OCI-LY3 (cell line): ENCODE measurements around the gene COL24A1.

Experiments used
- H2AFZ ChIP-seq: fragments of 200-600, 300-600 bp; shearing (Covaris generic); 2 replicates; pipeline ENCODE4 v1.6.0; 2014; ENCODE audit warnings: antibody characterized with exemption, low read depth, low read length
- H3K27ac ChIP-seq: fragments of 200-600, 300-600 bp; sonication (generic); 2 replicates; pipeline ENCODE4 v1.5.1; 2014; ENCODE audit warnings: mild to moderate bottlenecking, low read length, moderate library complexity, mixed read lengths
- H3K27me3 ChIP-seq: fragments of 200-600, 300-600 bp; sonication (generic); 2 replicates; pipeline ENCODE4 v1.6.1; 2014; ENCODE audit warnings: low read depth, low read length, mixed read lengths
- H3K36me3 ChIP-seq: fragments of 200-600, 300-600 bp; sonication (generic); replicated peaks from 2 replicates; pipeline ENCODE3; 2014; ENCODE audit warnings: low read depth, low read length, mixed read lengths
- H3K4me1 ChIP-seq: fragments of 300-600, 200-600 bp; sonication (generic); 2 replicates; pipeline ENCODE4 v1.6.1; 2014; ENCODE audit warnings: low read length, mixed read lengths
- H3K4me2 ChIP-seq: fragments of 200-600, 300-600 bp; sonication (generic); 2 replicates; pipeline ENCODE4 v1.6.1; 2014; ENCODE audit warnings: low read length, mixed read lengths
- H3K4me3 ChIP-seq: fragments of 300-600, 200-600 bp; sonication (generic); 2 replicates; pipeline ENCODE4 v1.5.1; 2014; ENCODE audit warnings: antibody characterized with exemption, mild to moderate bottlenecking, low read length, moderate library complexity
- H3K79me2 ChIP-seq: fragments of 300-600, 200-600 bp; shearing (Covaris generic); 2 replicates; pipeline ENCODE4 v1.6.1; 2014; ENCODE audit warnings: mild to moderate bottlenecking, low read length, mixed read lengths
- H3K9ac ChIP-seq: fragments of 300-600, 200-600 bp; shearing (Covaris generic); 2 replicates; pipeline ENCODE4 v1.6.0; 2014; ENCODE audit warnings: mild to moderate bottlenecking, low read length, moderate library complexity
- H3K9me3 ChIP-seq: fragments of 200-600, 300-600 bp; shearing (Covaris generic); 2 replicates; pipeline ENCODE4 v1.6.1; 2014; ENCODE audit warnings: low read length, mixed read lengths; ENCODE audit not compliant: insufficient read depth
- H4K20me1 ChIP-seq: fragments of 200-600, 300-600 bp; sonication (generic); 2 replicates; pipeline ENCODE4 v1.6.1; 2016; ENCODE audit warnings: low read length, mixed read lengths; ENCODE audit not compliant: insufficient read depth
- CTCF ChIP-seq: fragments of 200-600, 300-600 bp; sonication (generic); IDR thresholded peaks from 2 replicates; pipeline ENCODE4 v1.5.1; 2014; ENCODE audit warnings: antibody characterized with exemption, low read length, low read depth
- EZH2phosphoT487 ChIP-seq: fragments of 200-600 bp; shearing (Covaris generic); IDR thresholded peaks from 2 replicates; pipeline ENCODE4 v1.6.1; 2018; ENCODE audit warnings: antibody characterized with exemption, mixed run types, low read depth

The COL24A1 gene

GRCh38 chr1:85830837-85831236 lies 325.7 kb downstream of the COL24A1 start:
- Histone ChIP-seq H3K4me1 (no peaks in the 10 kb centered on the region), H3K27me3 (no peaks in the 10 kb centered on the region), H3K4me3 (no peak overlapping the region), H2AFZ (no peak overlapping the region), H3K27ac (no peak overlapping the region), H3K4me2 (no peak overlapping the region), H3K9ac (no peak overlapping the region), H3K79me2 (no peaks in the 10 kb centered on the region), H3K9me3 (no peaks in the 10 kb centered on the region), H3K36me3 (no peaks in the 10 kb centered on the region), H4K20me1 (no peaks in the 10 kb centered on the region)
- no peak for TF ChIP-seq CTCF
- TF ChIP-seq EZH2phosphoT487: no peak

- H3K36me3 ChIP-seq: no peaks in the 10 kb centered on the region
- H3K9me3 ChIP-seq: no peaks in the 10 kb centered on the region
- H3K4me2 ChIP-seq: no peak overlapping the region
- H3K27ac ChIP-seq: no peak overlapping the region
- H3K79me2 ChIP-seq: no peaks in the 10 kb centered on the region
- H3K4me1 ChIP-seq: no peaks in the 10 kb centered on the region
- H3K27me3 ChIP-seq: no peaks in the 10 kb centered on the region
- H3K9ac ChIP-seq: no peak overlapping the region
- H4K20me1 ChIP-seq: no peaks in the 10 kb centered on the region
- no peak overlapping the region for H2AFZ ChIP-seq
- TF ChIP-seq EZH2phosphoT487: no peak
- TF ChIP-seq CTCF: no peak
- H3K4me3 ChIP-seq: no peak overlapping the region
These were observed 332.3 kb downstream of the COL24A1 start for GRCh38 chr1:85824066-85824840.

- H3K79me2 ChIP-seq: no peaks in the 10 kb centered on the region
- no peak for TF ChIP-seq CTCF
- no peak for TF ChIP-seq EZH2phosphoT487
- no peak overlapping the region for H3K9ac ChIP-seq
- no peaks in the 10 kb centered on the region for H4K20me1 ChIP-seq
- H3K9me3 ChIP-seq: no peaks in the 10 kb centered on the region
- H3K4me1 ChIP-seq: no peaks in the 10 kb centered on the region
- H3K36me3 ChIP-seq: no peaks in the 10 kb centered on the region
- no peaks in the 10 kb centered on the region for H3K27me3 ChIP-seq
- H3K27ac ChIP-seq: no peak overlapping the region
- H3K4me3 ChIP-seq: no peak overlapping the region
- no peak overlapping the region for H2AFZ ChIP-seq
- H3K4me2 ChIP-seq: no peak overlapping the region
These were observed 333.9 kb downstream of the COL24A1 start for GRCh38 chr1:85822696-85823095.

- Histone ChIP-seq H3K4me3 (no peak overlapping the region), H4K20me1 (no peaks in the 10 kb centered on the region), H3K36me3 (no peaks in the 10 kb centered on the region), H2AFZ (no peak overlapping the region), H3K79me2 (no peaks in the 10 kb centered on the region), H3K27me3 (no peaks in the 10 kb centered on the region), H3K4me1 (no peaks in the 10 kb centered on the region), H3K9ac (no peak overlapping the region), H3K27ac (no peak overlapping the region), H3K4me2 (no peak overlapping the region), H3K9me3 (no peaks in the 10 kb centered on the region)
- TF ChIP-seq EZH2phosphoT487 (no peak), CTCF (no peak)
These were observed 338.2 kb downstream of the COL24A1 start for GRCh38 chr1:85818371-85818770.
